ENCODE data around the gene FAM151A.

Gene FAM151A

DNA sequence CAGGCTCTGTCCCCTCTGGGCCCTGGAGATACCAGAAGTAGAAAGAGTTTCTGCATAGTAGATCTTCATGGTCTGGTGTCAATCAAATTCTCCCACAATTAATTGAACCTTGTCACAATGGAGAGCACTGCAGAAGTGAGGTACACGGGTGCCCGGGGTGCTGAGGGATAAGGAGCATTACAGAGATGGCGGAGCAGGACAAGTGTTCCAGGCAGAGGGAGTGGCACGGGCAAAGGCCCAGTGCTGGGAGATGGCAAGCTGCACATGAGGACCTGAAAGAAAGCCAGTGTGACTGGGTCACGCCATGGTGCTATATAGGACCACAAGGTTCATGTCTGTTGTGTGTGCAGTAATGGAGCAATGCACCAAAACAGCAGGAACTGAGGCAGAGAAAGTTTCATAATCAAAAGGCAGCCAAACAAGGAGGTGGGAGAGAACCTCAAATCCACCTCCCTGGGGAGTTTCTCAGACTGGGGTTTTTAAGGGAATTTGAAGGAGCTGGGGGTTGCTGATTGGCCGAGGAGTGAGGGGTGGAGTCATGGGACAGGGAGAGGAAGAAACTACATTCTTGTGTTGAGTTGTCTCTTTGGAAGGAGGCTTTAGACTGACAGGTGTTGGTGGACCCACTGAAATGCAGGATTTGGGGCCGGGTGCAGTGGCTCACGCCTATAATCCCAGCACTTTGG is 47.6 kb downstream of the FAM151A start:
- no peak for DNase-seq

DNA sequence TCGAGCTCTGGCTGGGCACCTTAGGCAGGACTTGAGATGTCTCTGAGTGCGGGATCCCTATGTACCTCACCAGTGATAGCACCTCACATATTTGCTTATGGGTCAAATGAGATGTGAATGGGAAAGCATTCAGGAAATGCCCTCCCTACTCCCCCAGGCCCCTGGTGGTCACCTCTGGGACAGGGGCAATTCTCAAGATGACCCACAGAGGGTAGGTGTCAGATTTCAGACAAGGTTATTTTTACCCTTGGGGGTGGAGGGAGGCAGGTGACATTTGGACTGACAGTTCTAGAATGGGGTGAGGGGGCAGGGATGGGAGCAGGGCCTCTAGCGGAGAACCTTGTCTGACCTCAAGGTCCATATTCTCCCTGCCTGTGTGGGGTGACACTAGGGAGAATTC is 48.2 kb downstream of the FAM151A start:
- no peak for DNase-seq

DNA sequence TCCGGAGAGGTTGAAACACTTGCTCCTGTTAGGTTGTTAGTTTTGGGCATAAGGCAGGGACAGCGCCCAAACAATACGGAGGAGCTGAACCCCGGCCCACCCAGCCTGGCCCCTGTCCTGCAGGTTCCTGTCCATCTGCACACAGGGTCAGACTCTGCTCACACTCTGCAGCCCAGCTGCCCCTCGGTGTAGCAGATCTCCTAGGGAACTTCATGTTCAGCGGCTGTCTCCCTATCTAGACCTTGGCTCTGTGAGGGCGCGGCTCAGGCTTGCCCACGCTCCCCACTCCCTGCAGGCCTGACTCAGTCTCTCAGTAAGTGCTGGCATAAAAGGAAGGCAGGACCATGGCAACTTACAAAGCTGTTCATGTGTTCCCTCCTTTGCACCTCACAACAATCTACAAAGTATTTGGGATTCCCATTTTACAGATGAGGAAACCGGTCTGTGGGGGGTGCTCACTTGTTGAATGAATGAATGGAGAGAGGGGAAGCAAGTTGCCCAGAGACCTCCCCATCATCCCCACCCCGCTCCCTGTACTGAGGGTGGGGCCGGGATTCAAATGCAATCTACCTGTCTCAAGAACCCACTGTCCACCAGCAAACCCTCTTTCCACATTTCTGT is 49.1 kb downstream of the FAM151A start:
- no peak for DNase-seq

DNA sequence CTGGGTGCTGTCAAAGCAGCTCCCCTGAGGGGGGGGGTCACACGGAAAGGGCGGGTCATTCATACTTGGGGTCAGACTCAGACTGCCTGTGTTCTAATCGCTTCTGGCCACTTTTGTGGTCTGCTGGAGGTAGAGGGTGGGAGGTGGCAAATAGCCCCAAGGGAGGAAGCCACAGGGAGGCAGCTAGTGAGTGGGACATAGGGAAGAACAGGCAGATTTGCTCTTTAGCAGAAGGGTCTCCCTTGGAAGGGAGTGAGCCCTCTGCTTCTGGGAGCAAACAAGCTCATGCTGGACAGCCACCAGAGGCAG is 50.8 kb downstream of the FAM151A start:
- DNase-seq, result no peak

DNA sequence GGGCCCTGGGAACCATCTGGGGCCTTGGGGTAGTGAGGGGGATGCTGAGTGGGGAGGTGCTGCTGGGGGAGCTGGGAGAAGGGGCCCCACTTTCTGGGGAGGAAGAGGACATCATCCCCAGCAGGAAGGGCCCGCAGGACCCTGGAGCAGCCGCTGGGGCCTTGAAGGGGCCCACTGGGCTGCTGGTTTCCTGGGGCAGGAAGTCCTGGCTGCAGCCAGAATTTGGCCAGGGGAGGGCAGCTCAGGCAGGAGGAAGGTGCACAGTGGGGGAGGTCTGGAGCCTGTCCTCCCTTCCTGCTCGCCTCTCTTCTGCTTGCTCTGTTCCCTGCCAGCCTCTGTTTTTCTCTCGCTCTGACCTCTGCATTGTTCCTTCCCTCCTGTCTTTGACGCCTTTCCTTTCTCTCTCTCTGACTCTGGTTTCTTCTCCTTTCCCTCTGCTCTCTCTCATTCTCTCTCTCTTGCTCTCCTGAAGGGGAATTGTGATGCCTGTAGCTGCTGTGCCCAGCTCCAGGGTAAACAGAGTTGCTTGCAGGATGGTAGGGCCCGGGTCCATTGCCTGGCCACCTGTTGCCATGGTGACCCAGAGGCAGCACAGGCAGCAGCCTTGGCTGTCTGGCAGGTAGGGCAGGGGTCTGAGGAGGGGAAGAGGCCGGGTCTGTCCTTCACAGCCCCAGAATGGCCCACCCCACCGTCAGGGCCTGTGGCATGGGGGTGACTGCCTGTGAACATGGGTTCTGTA is 51.4 kb downstream of the FAM151A start:
- DNase-seq, result no peak

DNA sequence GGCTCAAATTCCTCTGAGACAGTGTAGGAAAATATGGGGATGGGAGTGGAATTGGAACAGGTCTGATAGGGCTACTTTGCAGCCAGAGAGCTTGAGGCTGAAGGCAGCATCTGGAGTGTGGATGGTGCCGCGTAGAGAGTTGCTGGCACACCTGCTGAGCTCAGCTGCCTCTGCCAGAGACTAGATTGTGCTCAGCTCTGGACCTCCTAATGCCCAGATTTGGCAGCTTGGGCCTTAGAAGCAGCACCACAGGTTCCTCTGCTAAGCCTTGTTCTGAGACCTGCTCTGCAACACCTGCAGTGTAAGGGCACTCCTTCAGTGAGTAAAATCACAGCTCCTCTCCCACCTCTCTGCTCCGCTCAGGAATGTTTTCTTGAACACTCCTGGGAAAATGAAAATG is 52.0 kb downstream of the FAM151A start:
- DNase-seq, result no peak

DNA sequence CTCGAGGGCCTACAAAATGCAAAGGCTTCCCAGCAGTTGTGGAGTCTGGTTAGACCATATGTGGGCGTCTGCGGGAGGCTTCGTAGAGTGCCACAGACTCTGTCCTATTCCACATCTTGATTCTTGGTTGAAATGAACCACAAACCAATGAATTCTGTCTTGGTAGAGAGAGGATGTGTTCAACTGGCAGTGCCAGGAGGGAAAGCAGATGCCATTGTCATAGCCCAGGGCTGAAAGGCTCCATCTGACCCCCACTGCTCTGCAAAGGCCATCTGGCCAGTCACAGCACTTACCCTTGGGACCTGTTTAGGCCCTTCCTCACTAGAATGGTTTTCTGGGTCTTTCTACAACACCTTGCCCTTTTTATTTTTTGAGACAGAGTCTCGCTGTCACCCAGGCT is 53.2 kb downstream of the FAM151A start:
- DNase-seq, result no peak

DNA sequence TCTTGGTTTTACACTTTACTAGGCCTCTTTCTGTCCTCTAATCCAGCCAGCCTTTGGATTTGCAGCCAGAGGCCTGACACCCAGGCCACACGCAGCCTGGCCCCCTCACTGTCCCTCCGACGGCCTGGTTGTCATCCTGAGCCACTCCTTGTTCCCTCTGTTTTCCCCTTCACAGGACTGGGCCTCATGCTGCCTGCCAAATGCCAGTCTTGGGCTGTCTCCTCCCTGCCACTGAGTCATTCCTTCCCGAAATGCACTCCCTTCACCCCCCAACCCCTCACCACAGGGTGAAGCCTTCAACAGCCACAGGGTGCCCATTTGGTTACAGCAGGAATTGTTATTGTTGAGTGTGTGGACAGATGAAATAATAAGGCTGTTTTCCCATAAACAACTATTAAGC is 54.0 kb downstream of the FAM151A start:
- DNase-seq, result no peak

DNA sequence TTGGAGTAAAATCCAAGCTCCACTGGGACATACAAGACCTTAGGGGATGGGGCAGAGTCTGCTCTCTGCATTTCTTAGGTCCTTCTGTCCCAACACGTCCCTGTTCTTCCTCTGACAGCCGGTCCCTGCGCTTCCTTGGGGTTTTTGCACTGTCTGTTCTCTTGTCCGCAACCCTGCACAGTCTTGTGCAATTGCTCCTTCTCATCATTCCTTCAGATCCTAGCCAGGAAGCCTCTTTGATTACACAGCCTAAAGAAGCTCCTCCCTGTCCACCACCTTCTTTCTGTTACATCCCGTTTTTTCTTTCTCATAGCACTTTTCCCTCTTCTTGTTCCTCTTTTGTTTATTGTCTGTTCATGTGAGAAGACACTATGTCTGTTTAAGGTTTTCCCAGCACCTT is 55.4 kb downstream of the FAM151A start:
- no peak for DNase-seq

DNA sequence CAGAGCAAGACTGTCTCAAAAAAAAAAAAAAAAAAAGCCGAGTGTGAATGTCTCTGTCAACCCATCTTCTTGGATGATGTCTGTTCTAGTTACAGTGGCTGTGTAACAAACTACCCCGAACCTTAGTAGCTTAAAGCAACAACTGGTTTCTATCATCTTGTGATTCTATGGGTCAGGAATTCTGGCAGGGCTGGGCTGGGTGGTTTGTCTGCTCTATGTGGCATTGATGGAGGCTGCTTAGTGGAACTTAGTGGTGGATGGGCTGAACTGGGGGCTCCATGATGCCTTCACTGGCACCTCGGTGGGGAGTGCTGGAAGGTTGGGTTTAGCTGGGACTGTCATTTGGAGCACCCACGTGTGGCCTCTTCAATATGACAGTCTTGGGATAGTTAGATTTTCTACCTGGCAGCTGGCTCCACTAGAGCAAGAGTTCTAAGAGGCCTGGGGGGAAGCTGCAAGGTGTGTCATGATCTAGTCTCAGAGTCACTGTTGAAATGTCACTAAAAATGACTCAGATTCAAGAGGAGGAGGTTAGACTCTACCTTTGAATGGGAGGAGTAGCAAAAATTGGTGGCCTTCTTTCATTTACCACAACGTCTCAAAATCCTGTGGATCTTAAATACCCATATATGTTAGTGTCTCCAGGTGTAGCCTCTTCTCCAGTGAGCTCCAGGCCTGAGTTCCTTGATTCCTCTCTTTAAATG is 56.7 kb downstream of the FAM151A start:
- no peak for DNase-seq

DNA sequence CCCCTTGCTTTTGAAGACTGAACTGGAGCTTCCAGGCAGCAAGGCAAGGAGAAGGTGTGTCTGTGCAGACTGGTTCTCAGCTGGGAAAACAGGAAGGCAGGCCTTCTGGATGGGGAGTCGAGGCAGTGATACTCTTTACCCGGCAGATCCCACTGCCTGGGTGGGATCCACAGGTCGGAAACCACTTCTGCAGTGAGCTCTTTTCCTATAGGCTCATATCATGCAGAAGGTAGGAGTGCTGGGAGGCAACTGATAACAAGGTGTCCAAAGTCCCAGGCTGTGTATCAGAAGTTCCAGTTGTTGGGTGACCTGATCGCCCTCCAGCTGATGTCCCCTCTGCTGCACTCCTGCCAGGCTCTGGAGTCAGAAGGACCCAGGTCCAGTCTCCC is 58.2 kb downstream of the FAM151A start:
- DNase-seq, result no peak

DNA sequence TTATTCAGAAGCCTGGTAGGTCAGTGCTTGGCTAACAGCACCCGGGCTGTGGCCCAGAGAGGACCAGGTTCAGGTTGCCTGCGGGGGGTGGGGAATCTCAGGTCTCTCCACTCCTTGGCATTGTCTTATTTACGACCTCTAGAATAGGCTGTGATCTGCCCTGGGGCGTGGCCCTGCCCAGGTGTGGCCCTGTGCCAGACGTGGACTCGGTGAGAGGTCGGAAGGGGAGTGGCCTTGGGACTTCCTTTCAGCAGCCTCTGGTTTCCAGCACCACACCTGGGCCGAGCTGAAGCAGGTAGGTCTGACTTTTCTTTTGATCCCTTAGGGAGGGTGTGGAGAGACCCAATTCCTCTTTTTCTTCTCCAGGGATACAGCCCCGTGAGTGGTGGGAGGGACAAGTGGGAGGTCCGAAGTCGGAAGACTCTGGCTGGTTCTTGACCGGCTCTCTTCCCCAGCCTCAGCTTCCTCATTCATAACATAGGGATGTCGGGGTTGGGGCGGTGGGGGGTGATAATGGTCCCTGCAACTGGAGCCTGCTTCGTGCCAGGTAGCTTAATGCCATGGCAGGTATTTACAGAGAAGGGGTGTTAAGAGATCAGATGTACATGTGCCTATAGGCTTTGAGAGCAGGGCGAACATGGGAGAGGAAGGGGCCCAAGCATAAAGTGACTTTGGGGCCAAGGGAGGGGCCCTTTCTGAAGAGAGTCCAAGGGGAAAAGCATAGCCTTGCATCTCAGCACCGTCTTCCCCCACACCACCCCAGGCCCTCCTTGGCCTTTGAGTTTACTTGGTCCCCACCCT is 58.8 kb downstream of the FAM151A start:
- no peak for DNase-seq

DNA sequence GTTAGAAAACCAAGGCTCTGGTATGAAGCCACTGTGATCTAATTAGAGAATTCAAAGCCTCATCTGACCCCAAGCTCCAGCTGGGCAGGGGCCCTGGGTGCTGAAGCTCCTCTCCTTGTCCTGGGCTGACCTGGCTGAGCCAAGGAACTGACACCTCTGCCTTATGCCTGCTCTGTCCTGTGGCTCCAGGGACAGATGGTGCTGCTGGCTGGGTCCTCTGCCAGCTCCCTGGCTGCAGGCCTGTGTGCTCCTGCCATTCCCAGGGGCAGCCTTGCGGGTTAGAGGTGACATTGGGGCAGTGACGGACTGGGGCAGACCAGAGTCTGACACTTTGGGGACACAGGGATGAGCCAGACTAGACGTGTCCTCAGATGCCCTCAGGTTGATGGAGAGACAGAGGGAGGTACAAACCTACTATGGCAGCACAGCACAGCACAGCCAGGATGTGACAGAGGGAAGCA is 63.5 kb downstream of the FAM151A start:
- DNase-seq, result no peak
